DMS53 treated with DMSO at 0.1 percent for 48 hours (cell line): ENCODE results near the gene RETREG3.

Experiments used
- DNase-seq: peaks from one replicate; lab custom pipeline; 2025; ENCODE audit not compliant: unreplicated experiment; lab: John Stamatoyannopoulos, UW

RETREG3 gene

DNA sequence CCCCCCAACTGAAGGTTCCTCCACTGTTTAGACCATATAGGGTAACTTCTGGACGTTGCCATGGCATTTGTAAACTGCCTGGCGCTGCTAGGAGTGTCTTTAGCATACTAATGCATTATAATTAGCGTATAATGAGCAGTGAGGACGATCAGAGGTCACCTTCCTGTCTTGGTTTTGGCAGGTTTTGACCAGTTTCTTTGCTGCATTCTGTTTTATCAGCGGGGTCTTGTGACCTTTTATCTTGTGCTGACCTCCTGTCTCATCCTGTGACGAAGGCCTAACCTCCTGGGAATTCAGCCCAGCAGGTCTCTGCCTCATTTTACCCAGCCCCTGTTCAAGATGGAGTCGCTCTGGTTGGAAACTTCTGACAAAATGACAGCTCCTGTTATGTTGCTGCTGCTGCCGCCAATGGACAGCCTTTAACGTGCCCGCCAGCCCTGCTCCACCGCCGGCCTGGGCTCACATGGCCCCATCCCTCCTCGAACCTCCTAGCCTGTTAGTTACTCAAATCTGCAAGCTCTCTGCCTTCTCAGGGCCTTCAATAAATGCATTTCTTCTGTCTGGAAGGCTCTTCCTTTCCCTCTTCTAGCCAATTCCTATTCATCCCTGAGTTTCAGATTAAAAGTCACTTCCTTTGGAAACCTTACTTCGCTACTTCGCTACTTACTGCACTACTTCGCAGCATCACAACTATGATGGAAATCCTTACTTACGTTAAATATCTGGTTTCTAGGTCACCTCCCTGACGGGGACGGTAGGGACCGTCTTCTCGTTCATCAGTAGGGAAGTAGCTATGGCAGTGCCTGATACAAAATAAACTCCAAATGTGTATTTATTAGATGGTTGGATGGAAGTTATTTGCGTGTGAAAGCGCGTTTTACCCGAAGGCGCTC, 73.8 kb downstream of the RETREG3 start:
- no peak for DNase-seq

DNA sequence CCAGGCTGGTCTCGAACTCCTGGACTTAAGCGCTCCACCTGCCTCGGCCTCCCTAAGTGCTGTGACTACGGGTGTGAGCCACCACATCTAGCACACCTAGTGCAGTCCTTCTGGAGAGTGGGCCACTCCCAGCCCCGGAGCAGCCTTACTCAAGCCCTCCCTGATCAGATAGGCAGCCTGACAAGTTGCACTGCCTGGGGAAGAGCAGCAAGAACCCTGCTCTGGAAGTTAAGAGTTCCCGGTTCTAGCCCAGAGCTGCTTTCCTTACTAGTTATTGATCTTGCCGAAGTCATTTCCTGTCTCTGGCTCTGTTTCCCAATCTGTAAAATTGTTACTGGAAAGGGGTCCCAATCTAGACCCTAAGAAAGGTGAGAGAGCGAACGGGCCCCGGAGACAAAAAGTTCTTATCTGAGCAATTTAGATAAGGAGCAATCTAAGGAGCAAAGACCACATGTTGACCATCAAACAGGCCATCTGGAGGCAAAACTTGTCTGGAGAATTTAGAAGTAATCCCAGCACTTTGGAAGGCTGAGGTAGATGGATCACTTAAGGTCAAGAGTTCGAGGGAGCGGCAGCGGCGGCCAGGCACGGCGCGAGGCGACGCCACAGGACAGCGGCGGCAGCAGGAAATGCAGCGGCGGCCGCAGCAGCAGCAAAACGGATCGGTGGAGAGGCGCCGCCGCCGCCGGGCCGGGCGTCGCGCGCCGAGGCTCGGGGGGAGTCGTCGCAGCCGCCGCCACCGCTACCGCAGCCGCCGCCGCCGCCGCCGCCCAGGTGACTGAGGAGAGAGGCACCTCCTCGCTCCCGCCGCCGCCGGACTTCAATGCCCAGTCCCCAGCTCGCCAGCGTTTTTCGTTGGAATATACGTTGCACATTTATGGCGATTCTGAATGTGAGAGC, 77.5 kb downstream of the RETREG3 start:
- DNase-seq: peak; percentile 77

DNA sequence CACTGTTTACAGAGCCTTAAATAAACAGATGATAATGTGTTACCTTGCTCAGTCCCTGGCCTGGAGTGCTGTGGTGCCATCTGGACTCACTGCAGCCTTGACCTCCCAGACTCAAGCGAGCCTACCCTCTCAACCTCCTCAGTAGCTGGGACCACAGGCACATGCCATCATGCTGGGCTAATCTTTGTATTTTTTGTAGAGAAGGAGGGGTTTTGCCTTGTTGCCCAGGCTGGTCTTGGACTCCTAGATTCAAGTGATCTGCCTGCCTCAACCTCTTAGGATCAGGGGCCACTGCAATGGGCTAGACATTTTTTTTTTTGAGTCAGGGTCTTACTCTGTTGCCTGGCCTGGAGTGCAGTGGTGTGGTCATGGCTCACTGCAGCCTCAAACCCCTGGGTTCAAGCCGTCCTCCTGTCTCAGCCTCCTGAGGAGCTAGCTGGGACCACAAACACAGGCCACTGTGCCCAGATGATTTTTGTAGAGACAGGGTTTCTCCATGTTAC, 78.2 kb downstream of the RETREG3 start:
- DNase-seq: peak; percentile 72
